ENCODE data around the gene SMAP2. TPM values are rescaled to one million over a fixed set of nuclear protein-coding genes. Genes with fewer than 3 reads are reported as not detected.

Gene SMAP2
- total RNA-seq, 1 experiment from 2014 or later, result 8.2 TPM

DNA sequence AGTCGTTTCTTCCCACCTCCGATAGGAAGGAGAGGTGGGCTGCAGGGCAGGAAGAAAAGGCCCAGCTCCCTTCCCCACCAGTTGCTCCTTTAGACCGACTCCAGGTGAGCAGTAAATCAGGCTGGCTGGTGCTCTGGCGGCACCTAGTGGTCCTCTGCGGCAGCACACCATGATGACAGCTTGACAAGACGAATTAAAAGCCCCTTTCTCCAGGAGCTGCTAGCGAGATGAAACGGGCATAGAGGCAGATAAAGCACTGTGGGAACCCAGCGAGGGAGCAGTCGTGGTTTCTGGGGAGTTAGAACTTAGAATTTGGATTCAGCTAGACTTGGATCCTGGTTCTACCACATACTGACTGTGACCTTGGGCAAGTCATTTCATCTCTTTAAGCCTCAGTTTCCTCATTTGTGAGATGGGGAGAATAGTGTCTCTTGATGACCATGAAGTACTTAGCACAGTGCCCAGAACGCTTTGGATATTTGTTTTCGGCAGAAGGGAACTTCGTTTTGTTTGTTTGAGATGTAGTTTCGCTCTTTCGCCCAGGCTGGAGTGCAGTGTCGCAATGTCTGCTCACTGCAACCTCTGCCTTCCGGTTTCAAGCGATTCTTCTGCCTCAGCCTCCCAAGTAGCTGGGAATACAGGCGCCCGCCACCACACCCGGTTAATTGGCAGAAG, 34.6 kb upstream of the SMAP2 start:
- no CpG with 5 or more reads among the region's 21 CpGs for WGBS (ENCODE audit: extremely low coverage, insufficient read length, low lambda C conversion rate)
- TF ChIP-seq, protein P1, sequence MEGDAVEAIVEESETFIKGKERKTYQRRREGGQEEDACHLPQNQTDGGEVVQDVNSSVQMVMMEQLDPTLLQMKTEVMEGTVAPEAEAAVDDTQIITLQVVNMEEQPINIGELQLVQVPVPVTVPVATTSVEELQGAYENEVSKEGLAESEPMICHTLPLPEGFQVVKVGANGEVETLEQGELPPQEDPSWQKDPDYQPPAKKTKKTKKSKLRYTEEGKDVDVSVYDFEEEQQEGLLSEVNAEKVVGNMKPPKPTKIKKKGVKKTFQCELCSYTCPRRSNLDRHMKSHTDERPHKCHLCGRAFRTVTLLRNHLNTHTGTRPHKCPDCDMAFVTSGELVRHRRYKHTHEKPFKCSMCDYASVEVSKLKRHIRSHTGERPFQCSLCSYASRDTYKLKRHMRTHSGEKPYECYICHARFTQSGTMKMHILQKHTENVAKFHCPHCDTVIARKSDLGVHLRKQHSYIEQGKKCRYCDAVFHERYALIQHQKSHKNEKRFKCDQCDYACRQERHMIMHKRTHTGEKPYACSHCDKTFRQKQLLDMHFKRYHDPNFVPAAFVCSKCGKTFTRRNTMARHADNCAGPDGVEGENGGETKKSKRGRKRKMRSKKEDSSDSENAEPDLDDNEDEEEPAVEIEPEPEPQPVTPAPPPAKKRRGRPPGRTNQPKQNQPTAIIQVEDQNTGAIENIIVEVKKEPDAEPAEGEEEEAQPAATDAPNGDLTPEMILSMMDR (conservative IDR thresholded peaks at IDR 0.05), result peak; percentile 98

More for the DNA sequence above, 34.6 kb upstream of the SMAP2 start:
- Mint-ChIP-seq H3K4me1 (peaks cover 3 to 6% of the 10 kb centered on the region in 2 experiments; a peak in 3 of 4 replicates), H3K27me3 (ENCODE audit: low read depth) (peaks cover 29% of the 10 kb centered on the region), H3K27ac (peak overlapping the region in 2 of 3 experiments; percentile 26 to 65; a peak in 1 of 7 replicates), H3K4me3 (no peak overlapping the region; a peak in 1 of 5 replicates), H3K9me3 (no peaks in the 10 kb centered on the region; a peak in 1 of 5 replicates), H3K36me3 (ENCODE audit: insufficient read depth in 1 of 3, low read depth in 3 of 3) (no peaks in the 10 kb centered on the region)
- no peak overlapping the region for H2BK15ac ChIP-seq (ENCODE audit: low read depth, low read length)
- DNase-seq, result peak; percentile 96
- no peaks in the 10 kb centered on the region for H3K79me1 ChIP-seq (ENCODE audit: insufficient read depth, low read depth, low read length, poor library complexity, severe bottlenecking)
- H3K18ac ChIP-seq (ENCODE audit: insufficient read length, low read depth, low read length), result no peak overlapping the region
- H4K5ac ChIP-seq (ENCODE audit: insufficient read length, low read depth, low read length), result no peak overlapping the region
- no peak overlapping the region for H3K27ac ChIP-seq (ENCODE audit: insufficient read length, low read depth, low read length)
- H4K91ac ChIP-seq (ENCODE audit: insufficient read length, low read depth, low read length), result no peak overlapping the region
- no peaks in the 10 kb centered on the region for H4K20me1 ChIP-seq (ENCODE audit: control insufficient read depth, insufficient read depth, insufficient read length)
- H2AK5ac ChIP-seq (ENCODE audit: insufficient read length, low read length), result no peak overlapping the region
- H3K56ac ChIP-seq (ENCODE audit: insufficient read length, low read depth, low read length), result no peak overlapping the region
- H3K4me1 ChIP-seq (ENCODE audit: insufficient read depth, low read length), result no peaks in the 10 kb centered on the region
- H3K23me2 ChIP-seq (ENCODE audit: insufficient read length, low read depth, low read length, poor library complexity, severe bottlenecking), result peaks cover 6% of the 10 kb centered on the region
- no peak overlapping the region for H3K9ac ChIP-seq (ENCODE audit: extremely low read depth, insufficient read length, low read length)
- no peak overlapping the region for H2BK20ac ChIP-seq (ENCODE audit: low read depth, low read length, poor library complexity, severe bottlenecking)
- H3K23ac ChIP-seq (ENCODE audit: insufficient read length, low read depth, low read length), result no peak overlapping the region
- no peaks in the 10 kb centered on the region for H3K9me3 ChIP-seq (ENCODE audit: control insufficient read depth, low read depth, low read length)
- H3K4me2 ChIP-seq (ENCODE audit: insufficient read depth, insufficient read length, low read length), result no peak overlapping the region
- no peak overlapping the region for H2AFZ ChIP-seq (ENCODE audit: low read length)
- no peak overlapping the region for H2BK120ac ChIP-seq (ENCODE audit: low read depth, low read length, poor library complexity, severe bottlenecking)
- H2BK5ac ChIP-seq (ENCODE audit: insufficient read length, low read length), result no peak overlapping the region
- no peak overlapping the region for H3T11ph ChIP-seq (ENCODE audit: low read length)
- H3K27me3 ChIP-seq (ENCODE audit: insufficient read depth, low read length), result no peaks in the 10 kb centered on the region; the same call in 1 of the 2 replicates
- H4K8ac ChIP-seq (replicated peaks; ENCODE audit: insufficient read length, low read depth, low read length), result no peak overlapping the region
- no peaks in the 10 kb centered on the region for H3K79me2 ChIP-seq (ENCODE audit: insufficient read depth, low read length)
- H3K4ac ChIP-seq (ENCODE audit: low read depth, low read length), result no peak overlapping the region
- no peak overlapping the region for H2BK12ac ChIP-seq (ENCODE audit: insufficient read length, low read depth, low read length)
- H3K14ac ChIP-seq (ENCODE audit: insufficient read depth, low read length), result no peak overlapping the region

All from H9 (cell line).